OCI-LY1 (cell line): Measurements from ENCODE around the gene SPATA13.
"Not testable (repeated sequence)": the region's sequence is repeated elsewhere in the genome, so short reads cannot be mapped to it uniquely, and the experiment has no call there.

Experiments
- H2AFZ ChIP-seq: fragments of 200-600 bp; sonication (generic), shearing (Covaris generic); 2 replicates; pipeline ENCODE4 v1.6.0; 2014; ENCODE audit warnings: antibody characterized with exemption, mild to moderate bottlenecking, low read length
- H3F3A ChIP-seq: fragments of 200-600 bp; sonication (generic), shearing (Covaris generic); 2 replicates; pipeline ENCODE4 v1.6.0; 2014; ENCODE audit warnings: mild to moderate bottlenecking, antibody characterized with exemption, low read length, moderate library complexity; ENCODE audit not compliant: insufficient read depth
- H3K27ac ChIP-seq: fragments of 200-600 bp; sonication (generic); 2 replicates; pipeline ENCODE4 v1.5.1; 2014; ENCODE audit warnings: low read length, mixed run types, mild to moderate bottlenecking, low read depth; ENCODE audit not compliant: poor library complexity, severe bottlenecking
- H3K27me3 ChIP-seq: fragments of 200-600 bp; sonication (generic); 2 replicates; pipeline ENCODE4 v1.6.0; 2014; ENCODE audit warnings: antibody characterized with exemption, mild to moderate bottlenecking, low read length, moderate library complexity; ENCODE audit not compliant: insufficient read depth
- H3K36me3 ChIP-seq: fragments of 200-600 bp; sonication (generic); 2 replicates; pipeline ENCODE4 v1.6.1; 2014; ENCODE audit warnings: mild to moderate bottlenecking, antibody characterized with exemption, low read length, moderate library complexity, mixed read lengths; ENCODE audit not compliant: insufficient read depth
- H3K4me1 ChIP-seq: fragments of 200-600 bp; sonication (generic); 2 replicates; pipeline ENCODE4 v1.5.1; 2014; ENCODE audit warnings: mild to moderate bottlenecking, low read length, moderate library complexity; ENCODE audit not compliant: insufficient read depth, severe bottlenecking
- H3K4me2 ChIP-seq: fragments of 200-600 bp; sonication (generic), shearing (Covaris generic); 2 replicates; pipeline ENCODE4 v1.6.1; 2014; ENCODE audit warnings: low read length
- H3K4me3 ChIP-seq: fragments of 200-600 bp; sonication (generic); 2 replicates; pipeline ENCODE4 v1.5.1; 2014; ENCODE audit warnings: low read length, low read depth, mild to moderate bottlenecking, mixed read lengths; ENCODE audit not compliant: poor library complexity, severe bottlenecking
- H3K79me2 ChIP-seq: fragments of 200-600 bp; shearing (Covaris generic); 2 replicates; pipeline ENCODE4 v1.6.1; 2016; ENCODE audit warnings: mixed run types, low read length, mixed read lengths; ENCODE audit not compliant: insufficient read depth
- H3K9ac ChIP-seq: fragments of 200-600 bp; sonication (generic), shearing (Covaris generic); 2 replicates; pipeline ENCODE4 v1.6.1; 2014; ENCODE audit warnings: mild to moderate bottlenecking, low read length, mixed read lengths
- H3K9me2 ChIP-seq: fragments of 200-600 bp; sonication (generic), shearing (Covaris generic); 2 replicates; pipeline ENCODE4 v1.6.1; 2014; ENCODE audit warnings: low read depth, mild to moderate bottlenecking, low read length, mixed read lengths
- H3K9me3 ChIP-seq: fragments of 200-600 bp; shearing (Covaris generic); 2 replicates; pipeline ENCODE4 v1.6.1; 2014; ENCODE audit warnings: low read length, mixed read lengths
- H4K20me1 ChIP-seq: fragments of 200-600 bp; sonication (generic), shearing (Covaris generic); 2 replicates; pipeline ENCODE4 v1.6.0; 2016; ENCODE audit warnings: mild to moderate bottlenecking, low read length; ENCODE audit not compliant: insufficient read depth
- EZH2 ChIP-seq: fragments of 200-600 bp; sonication (generic), shearing (Covaris generic); IDR thresholded peaks from 2 replicates; pipeline ENCODE4 v1.8.0; 2017; ENCODE audit warnings: borderline replicate concordance, mixed run types, mild to moderate bottlenecking, antibody characterized with exemption, low read length, moderate library complexity, mixed read lengths
- TF ChIP-seq, protein P1 (sequence below): fragments of 200-600 bp; sonication (generic), shearing (Covaris generic); IDR thresholded peaks from 2 replicates; pipeline ENCODE4 v1.5.1; 2017; ENCODE audit warnings: mild to moderate bottlenecking, antibody characterized with exemption, low read length, moderate library complexity, mixed read lengths

SPATA13 gene

DNA sequence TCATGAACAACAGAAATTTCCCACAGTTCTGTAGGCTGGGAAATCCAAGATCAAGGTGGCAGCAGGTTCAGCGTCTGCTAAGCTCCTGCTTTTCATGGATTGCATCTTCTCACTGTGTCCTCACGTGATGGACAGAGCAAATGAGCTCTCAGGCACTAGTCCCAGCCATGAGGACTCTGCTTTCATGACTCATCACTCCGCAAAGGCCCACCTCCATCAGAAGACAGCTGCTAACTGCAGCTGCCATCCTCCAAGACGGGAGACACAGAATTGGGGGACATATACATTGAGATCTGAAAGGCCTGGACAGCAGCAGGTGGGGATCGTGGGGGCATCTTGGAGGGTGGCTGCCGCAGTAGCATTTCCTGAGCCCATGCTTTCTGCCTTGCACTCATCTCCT is 44.4 kb upstream of the SPATA13 start:
- H3K4me3 ChIP-seq: no peak overlapping the region
- H3K27ac ChIP-seq: no peak overlapping the region
- no peaks in the 10 kb centered on the region for H3K36me3 ChIP-seq
- H3K27me3 ChIP-seq: no peaks in the 10 kb centered on the region
- H2AFZ ChIP-seq: no peak overlapping the region
- no peak for TF ChIP-seq EZH2
- TF ChIP-seq, protein P1, sequence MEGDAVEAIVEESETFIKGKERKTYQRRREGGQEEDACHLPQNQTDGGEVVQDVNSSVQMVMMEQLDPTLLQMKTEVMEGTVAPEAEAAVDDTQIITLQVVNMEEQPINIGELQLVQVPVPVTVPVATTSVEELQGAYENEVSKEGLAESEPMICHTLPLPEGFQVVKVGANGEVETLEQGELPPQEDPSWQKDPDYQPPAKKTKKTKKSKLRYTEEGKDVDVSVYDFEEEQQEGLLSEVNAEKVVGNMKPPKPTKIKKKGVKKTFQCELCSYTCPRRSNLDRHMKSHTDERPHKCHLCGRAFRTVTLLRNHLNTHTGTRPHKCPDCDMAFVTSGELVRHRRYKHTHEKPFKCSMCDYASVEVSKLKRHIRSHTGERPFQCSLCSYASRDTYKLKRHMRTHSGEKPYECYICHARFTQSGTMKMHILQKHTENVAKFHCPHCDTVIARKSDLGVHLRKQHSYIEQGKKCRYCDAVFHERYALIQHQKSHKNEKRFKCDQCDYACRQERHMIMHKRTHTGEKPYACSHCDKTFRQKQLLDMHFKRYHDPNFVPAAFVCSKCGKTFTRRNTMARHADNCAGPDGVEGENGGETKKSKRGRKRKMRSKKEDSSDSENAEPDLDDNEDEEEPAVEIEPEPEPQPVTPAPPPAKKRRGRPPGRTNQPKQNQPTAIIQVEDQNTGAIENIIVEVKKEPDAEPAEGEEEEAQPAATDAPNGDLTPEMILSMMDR: no peak
- H3K9me3 ChIP-seq: no peaks in the 10 kb centered on the region
- no peaks in the 10 kb centered on the region for H4K20me1 ChIP-seq
- no peak overlapping the region for H3K9ac ChIP-seq
- no peaks in the 10 kb centered on the region for H3K4me1 ChIP-seq
- no peaks in the 10 kb centered on the region for H3K9me2 ChIP-seq
- H3F3A ChIP-seq: no peaks in the 10 kb centered on the region
- no peak overlapping the region for H3K4me2 ChIP-seq
- no peaks in the 10 kb centered on the region for H3K79me2 ChIP-seq

DNA sequence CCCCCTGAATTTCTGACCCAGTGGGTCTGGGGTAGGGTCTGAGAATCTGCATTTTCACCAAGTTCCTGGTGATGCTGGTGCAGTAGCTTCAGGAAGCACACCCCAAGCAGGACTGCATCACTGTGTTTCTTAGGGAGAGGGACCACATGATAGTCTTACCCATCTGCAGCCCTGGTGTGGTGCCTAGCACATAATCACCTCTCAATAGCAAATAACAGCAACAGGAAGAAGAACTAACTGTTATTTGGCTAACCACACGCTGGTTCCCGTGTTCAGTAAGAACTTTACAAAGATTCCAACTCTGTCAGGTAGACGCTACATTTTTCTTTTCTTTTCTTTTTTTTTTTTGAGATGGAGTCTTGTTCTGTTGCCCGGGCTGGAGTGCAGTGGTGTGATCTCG is 41.9 kb upstream of the SPATA13 start:
- H3K27me3 ChIP-seq: no peaks in the 10 kb centered on the region
- H3K4me2 ChIP-seq: no peak overlapping the region
- no peaks in the 10 kb centered on the region for H3K4me1 ChIP-seq
- H4K20me1 ChIP-seq: no peaks in the 10 kb centered on the region
- no peak for TF ChIP-seq EZH2
- TF ChIP-seq, protein P1: no peak
- H3K9ac ChIP-seq: no peak overlapping the region
- no peaks in the 10 kb centered on the region for H3K9me2 ChIP-seq
- no peaks in the 10 kb centered on the region for H3K36me3 ChIP-seq
- no peaks in the 10 kb centered on the region for H3K9me3 ChIP-seq
- H2AFZ ChIP-seq: no peak overlapping the region
- no peaks in the 10 kb centered on the region for H3F3A ChIP-seq
- no peak overlapping the region for H3K4me3 ChIP-seq
- H3K27ac ChIP-seq: no peak overlapping the region
- H3K79me2 ChIP-seq: no peaks in the 10 kb centered on the region

DNA sequence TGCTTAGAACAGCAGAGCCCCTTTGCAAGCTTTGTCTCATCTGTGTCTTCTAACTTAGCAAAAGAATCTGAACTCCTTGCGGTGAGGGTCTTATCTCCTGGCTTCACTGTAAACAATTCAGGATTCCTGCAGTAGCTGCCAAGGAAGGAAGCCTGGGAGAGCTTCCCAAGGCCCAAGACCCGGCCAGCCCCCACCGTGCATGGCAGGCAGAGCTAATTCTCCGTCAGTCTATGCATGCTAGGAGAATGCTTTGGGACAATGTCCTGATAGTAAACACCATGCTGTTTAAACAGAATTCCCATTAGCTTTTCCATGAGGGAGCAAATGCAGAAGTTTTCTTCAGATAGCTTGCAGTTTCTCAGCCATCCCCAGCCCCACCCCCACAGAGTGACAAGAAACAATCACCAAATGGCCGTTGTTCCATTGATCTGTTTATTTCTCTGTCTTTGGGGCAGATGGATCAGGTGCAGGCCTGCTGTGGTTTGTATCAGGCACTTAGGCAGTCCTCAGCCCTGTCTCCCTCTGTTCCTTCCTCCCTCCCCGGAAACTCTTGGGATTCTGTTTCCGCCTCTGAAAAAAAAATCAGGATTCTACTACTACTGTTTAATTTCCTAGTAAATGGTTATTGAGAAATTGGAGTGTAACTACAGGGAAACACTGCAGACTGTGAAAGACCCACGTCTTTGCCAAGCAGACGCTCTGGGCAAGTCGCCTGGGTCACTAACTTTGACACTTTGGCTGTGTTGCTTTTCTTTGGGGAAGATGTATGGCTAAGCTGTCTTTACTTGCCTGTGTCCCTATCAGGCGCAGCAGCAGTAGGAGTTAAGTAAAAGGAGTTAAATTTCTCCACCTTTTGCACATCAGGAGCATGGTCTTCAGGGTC is 40.7 kb upstream of the SPATA13 start:
- H3K27me3 ChIP-seq: no peaks in the 10 kb centered on the region
- no peak overlapping the region for H3K4me2 ChIP-seq
- no peaks in the 10 kb centered on the region for H3K9me2 ChIP-seq
- no peak overlapping the region for H3K4me3 ChIP-seq
- H3K9me3 ChIP-seq: no peaks in the 10 kb centered on the region
- TF ChIP-seq, protein P1: no peak
- TF ChIP-seq EZH2: no peak
- no peaks in the 10 kb centered on the region for H4K20me1 ChIP-seq
- no peaks in the 10 kb centered on the region for H3K4me1 ChIP-seq
- no peak overlapping the region for H2AFZ ChIP-seq
- no peak overlapping the region for H3K9ac ChIP-seq
- H3K79me2 ChIP-seq: no peaks in the 10 kb centered on the region
- no peaks in the 10 kb centered on the region for H3K36me3 ChIP-seq
- H3K27ac ChIP-seq: no peak overlapping the region
- H3F3A ChIP-seq: no peaks in the 10 kb centered on the region

DNA sequence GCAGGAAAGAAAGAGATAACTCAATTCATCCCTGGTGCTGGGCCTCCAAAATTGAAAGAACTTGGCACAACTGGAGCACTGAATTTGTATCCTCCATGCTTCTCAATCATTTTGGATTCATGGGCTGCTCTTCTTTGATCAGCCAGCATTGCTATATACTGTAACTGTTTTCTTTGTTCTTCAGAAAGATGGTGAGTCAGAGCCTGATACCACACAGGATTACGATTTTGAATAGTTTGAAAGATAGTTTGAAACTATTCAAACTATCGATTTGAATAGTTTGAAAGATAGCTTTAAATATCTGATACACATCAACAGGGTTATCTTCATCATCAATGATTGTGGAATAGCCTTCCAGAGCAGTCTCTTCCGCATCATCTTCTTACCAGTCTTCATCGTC is 38.5 kb upstream of the SPATA13 start:
- H3K4me3 ChIP-seq, H3K4me2 ChIP-seq, H3K4me1 ChIP-seq, H3K9ac ChIP-seq, H3K27me3 ChIP-seq, H2AFZ ChIP-seq, H4K20me1 ChIP-seq, H3F3A ChIP-seq, H3K9me3 ChIP-seq, H3K36me3 ChIP-seq, H3K9me2 ChIP-seq, H3K79me2 ChIP-seq, H3K27ac ChIP-seq: not testable (repeated sequence)
